GM21825 (cell line): ENCODE data around the gene THBD.

Source experiments
- ATAC-seq: cut with Tn5 transposase; IDR thresholded peaks from one replicate; pipeline ENCODE4 v1.9.1; 2021; ENCODE audit warnings: mild to moderate bottlenecking, moderate library complexity; ENCODE audit not compliant: unreplicated experiment

THBD gene, protein sequence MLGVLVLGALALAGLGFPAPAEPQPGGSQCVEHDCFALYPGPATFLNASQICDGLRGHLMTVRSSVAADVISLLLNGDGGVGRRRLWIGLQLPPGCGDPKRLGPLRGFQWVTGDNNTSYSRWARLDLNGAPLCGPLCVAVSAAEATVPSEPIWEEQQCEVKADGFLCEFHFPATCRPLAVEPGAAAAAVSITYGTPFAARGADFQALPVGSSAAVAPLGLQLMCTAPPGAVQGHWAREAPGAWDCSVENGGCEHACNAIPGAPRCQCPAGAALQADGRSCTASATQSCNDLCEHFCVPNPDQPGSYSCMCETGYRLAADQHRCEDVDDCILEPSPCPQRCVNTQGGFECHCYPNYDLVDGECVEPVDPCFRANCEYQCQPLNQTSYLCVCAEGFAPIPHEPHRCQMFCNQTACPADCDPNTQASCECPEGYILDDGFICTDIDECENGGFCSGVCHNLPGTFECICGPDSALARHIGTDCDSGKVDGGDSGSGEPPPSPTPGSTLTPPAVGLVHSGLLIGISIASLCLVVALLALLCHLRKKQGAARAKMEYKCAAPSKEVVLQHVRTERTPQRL

DNA sequence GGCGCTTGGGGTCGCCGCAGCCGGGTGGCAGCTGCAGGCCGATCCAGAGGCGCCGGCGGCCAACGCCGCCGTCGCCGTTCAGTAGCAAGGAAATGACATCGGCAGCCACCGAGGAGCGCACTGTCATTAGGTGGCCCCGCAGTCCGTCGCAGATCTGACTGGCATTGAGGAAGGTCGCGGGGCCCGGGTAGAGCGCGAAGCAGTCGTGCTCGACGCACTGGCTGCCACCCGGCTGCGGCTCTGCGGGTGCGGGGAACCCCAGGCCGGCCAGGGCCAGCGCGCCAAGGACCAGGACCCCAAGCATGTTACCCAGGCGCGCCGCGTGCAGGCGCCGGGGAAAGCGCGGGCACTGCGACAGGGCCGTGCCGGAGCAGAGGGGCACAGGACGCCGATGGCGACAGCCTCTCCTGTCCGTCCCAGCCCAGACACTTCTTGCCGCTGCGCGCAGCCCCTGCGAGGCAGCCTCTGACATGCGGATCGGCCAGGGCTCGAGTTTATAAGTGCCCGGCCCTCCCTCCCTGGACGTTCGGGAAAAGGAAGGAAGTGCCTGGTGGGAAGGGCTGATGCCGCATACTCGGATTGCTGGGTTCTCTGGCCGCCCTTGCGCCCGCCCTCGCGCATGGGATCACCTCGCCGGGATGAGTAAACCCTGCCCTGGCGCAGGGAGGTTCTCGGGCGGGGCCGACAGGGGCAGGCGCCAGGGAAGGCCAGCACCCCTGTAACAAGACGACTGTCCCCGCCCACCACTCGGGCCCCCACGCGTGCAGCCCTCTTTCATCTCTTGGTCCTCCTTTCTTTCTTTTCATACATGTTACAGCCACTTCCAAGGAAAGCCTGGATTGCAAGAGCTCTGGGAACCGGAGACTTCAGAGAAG lies at the start of gene THBD:
THBD (minus strand) TSS at position 472 of the 875 bp plus-strand sequence; CDS start at position 304, 168 bp downstream.
- no peak for ATAC-seq

DNA sequence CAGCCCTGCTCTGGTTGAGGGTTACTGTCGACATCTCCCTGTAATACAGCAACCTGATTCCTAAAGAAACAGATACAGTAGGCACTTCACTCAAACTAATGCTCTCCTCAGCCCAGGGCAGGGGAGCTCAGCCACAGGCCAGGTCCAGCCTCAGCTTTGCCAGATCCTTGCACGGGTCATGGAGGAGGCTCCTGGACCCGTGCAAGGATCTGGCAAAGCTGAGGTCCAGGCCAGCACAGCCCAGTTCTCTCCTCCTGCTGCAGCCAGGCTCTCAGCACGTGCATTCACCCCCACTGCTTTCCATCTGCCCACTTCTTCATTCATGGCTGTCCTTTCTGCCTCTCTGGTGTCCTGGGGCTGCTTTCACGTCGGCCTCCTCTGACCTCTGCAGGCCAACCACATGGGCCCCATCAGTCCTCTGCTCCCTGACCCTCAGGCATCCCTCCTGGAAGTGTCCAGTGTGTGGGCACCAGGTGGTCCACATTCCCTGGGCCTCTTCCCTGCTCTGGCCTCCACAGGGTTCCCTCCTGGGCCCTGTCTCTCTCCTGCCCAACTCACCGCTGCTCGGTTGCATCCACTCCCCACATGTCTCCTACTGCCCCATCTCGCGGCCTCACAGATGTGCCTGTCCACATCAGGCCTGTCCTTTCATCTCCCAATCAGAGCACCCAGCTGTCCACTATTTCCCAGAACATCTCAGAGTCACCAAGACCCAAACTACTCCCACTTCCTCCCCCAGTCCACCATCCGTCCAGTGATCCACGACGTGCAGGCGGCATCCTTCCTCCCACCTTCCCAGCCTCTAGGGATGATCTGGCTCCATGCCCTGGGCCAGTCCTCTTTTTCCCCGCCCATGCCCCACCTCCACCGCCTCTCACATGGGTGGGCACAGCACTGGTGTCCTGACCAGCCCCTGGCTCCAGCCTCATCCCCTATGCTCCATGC lies 48.4 kb upstream of the THBD start:
- no peak for ATAC-seq

DNA sequence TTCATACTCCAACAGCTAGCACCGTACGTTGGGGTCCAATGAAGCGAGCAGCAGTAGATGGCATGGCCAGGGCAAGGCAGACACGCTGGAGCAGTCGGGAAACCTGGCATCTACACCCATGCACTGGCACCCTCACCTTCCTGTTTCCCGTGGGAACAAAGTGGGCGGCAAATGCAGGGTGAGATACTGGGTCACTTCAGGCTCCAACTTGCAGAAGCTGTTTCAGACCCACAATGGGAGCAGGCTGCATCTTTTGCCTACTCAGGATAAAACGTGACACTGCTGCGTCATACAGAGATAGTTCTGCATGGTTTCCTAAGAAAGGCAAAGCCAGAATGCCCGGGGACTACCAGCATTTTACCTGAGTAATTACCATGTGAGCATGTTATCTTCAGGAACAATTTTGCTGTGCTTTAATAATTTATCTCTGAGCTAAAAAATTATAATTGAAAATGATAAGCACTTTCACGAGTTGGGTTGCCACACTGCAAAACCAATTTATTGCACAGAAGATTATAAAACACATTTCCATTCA lies 47.6 kb upstream of the THBD start:
- ATAC-seq: no peak

DNA sequence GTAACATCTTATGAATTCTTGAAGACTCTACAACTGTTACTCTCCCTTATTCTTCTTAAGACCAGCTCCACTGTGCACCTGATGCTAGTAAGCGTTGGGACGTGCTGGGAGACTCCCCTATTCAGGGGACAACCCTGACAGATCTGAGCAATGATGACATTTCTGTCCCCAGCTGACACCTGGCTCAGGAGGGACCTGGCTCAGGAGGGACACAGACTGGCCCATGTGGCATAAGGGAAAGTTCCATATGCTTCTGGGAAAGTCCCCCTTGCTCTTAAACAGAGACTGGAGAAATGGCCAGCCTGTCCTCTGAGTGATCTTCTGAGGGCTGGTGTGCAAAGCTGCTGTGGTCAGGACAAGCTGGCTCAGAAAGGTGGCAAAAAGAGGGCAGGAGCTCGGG lies 46.6 kb upstream of the THBD start:
- ATAC-seq: no peak

DNA sequence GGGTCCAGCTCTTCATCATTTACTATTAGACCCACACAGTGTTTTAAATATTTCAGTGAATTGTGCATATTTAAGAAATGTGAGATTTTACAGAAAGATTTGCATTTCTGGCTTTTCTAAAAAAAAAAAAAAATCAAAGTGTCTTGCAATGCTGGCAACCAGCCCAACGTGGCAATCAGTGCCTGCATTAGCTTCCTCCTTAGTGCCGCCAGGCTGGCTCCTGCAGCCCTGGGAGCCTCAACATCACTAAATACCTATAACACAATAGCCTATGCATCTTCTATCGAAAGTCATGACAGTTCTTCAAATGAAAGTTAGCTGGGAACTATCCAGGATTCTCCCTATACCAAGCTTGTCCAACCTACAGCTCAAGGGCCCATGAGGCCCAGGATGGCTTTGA lies 46.0 kb upstream of the THBD start:
- no peak for ATAC-seq

DNA sequence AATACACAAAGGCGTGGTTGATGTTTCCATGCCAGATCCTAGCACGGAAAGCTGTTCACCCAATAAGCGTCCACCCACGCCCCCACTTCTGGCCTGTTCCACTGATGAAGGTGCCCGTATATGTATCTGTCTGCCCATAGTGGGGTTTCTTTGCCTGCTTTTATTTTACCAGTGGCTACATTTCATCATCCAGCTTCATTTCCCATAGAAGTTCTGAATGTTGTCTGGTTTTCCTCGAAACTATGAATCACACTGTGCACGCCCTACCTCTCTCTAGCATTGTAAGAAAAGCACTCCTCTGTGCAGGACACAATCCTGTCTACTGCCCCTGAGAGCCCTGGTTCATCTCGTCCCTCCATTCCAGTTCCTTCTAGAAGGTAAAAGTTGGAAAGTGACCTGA lies 45.5 kb upstream of the THBD start:
- ATAC-seq: no peak

DNA sequence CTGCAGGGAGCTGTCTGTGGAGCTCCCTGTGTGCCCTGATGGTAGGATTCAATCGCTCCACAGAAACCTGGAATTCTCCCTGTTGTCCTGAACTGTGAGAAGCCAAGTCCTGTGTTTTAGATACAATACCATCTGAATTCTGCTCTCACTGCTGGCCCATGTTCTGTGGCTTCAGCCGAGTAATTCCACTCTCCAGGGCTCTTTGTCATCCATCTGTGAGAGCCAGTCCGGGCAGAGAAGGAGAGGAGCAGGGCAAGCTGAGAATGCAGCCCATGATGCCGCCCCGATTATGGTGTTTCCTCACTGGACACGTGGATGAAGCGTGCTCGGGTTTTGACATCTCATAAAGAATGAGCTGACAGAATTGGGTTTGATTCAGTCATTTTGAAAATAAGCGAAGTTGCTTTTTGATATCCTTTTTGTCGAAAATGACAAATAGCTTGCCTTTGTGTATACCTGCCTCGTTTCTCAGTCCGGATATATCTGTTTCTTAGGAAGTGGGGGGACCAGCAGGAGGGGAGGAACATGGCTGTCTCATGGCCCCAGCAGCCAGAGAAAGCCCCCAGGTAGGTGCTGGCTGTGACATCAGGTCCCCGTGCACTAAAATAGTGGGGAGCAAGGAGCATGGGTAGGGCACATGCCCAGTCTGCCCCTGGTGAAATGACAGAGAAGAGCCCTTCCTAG lies 44.9 kb upstream of the THBD start:
- no peak for ATAC-seq

DNA sequence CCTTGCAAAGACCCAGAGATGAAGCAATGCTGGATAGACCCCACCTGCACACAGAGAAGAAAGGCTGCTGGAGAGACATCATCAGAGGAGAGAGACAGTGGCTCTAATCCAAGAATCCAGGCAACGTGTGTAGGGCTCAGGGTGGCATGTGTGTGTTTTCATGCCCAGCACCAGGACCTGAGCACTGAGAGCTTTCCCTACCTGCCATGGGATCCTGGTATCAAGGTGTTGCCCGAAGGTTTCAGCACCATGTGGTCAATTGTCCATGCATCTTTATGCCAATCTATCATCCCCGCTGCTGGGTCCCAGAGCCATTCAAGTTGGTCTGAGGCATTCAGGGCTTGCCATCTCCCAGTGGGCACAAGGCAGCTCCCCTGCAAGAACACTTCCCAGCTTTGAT lies 44.1 kb upstream of the THBD start:
- no peak for ATAC-seq

DNA sequence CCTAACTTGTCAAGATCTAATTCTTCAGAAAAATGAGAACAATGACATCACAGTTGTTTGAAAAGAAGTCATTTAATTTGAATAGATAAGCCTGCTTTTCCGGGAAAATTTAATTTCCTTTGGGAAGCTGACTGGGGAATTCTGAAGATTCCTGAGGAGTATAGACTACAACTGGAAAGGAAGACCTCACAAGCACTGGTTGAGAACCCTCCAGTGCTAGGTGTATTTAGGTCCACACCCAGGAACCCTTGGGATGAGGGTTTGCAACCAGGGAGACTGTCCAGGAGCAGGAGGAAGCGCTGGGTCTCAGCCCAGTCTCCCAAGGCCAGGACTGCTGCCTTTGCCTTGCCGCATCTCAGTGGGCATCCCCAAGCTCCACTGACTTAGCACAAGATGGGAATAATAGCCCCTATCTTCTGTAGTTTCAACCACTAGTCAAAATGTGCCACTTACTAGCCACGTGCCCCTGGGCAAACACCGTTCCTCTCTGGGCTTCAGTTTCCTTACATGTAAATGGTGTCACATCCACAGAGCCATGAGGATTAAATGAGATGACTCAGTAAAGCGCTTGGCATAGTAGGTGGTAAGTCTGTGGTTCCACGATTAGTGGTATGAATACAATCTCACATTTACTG lies 43.5 kb upstream of the THBD start:
- ATAC-seq: no peak

DNA sequence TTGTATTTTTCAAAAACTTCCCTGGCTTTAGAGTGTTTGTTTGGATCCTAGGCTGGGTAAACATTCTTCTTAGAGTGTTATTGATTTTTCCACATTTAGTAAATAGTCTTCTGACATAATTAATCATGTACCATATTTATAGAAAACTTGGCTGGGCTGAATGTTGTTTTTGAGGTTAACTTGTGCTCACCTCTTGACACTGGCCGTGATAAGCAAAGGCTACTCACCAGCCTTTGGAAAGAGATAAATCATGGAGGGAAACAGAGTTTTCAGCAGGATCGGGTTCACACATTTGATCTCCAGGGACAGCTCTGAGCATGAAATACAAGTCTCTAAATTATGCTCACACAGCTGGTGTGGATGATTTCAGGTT lies 42.9 kb upstream of the THBD start:
- ATAC-seq: no peak

DNA sequence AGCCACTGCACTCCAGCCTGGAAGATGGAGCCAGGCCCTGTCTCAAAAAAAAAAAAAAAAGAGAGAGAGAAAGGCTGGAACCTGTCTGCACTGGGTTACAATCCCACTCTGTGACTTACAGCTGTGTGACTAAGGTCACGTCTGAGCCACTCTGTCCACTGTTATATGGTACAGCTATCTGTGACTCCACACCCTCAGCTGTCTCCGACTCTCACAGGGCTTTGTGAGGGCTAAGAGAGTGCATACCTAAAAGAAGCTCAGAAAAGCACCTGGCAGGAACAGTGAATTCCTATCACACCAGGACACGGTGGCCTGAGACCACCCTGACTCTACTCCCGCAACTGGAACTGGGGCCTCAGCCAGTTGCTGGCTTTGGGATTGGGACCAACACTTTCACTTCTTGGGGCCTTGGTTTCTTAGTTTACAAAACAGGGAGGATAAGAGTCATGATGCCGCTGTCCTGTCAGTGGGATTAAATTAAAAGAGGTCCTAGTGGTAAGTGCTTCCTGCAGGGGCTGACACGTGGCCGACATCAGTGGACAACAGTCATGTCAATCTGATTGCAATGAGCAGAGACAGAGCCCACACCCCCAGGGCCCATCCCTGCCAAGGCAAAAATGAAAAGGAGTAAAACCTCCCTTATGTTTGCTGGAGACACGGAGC lies 42.4 kb upstream of the THBD start:
- ATAC-seq: no peak

DNA sequence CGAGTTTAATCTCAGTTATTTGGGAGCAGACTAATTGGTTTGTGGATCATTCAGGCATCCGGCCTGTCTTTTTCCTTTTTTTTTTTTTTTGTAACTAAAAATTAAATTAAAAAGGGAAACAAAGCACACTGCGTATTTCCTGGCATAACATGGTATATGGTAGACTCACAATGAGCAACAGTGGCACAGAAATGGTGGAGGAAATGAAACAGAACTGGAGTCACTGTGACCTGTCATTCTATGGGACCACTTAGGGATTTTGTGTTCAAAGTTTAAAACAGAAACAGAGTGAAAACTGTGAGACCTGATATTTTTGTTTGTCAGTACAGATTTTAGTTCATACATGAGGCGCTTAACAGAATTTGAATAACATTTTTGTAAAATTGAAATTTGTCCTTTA lies 41.4 kb upstream of the THBD start:
- no peak for ATAC-seq

DNA sequence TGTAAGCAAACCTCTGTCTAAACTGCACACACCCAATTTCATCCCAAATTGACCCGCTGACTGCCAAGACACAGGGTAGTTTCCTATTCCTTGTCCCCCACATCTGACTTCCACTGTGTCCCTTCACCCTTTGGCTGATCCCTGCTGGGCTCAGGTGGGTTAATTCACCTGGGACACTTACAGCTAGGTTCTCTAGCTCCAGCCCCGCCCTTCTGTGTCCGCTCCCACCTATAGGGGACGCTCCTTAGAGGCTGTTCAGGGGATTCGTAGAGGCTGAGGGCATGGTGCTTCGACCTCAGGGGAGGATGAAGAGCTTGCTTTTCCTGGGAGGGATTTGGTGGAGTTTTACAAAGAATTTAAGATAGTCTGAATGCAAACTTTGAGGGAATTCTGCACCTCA lies 40.7 kb upstream of the THBD start:
- no peak for ATAC-seq

DNA sequence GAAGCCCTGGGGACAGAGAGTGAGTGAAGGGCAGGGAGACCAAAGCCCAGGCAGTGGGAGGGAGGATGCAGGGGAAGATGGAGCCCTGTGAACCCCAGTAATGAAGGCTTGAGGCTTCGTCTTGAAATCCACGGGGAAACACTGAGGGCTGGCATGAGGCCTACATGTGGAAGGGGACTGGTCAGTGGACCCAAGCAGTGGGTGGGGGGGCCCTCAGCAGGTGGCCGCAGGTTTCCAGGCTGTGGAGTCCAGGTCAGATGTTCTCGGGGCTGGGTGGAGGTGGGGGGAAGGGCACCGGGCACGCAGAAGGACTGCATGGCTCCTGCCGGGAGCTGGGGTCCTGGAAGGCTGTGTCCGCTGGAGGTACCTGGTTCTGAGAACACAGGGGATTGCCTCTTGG lies 39.4 kb upstream of the THBD start:
- no peak for ATAC-seq

DNA sequence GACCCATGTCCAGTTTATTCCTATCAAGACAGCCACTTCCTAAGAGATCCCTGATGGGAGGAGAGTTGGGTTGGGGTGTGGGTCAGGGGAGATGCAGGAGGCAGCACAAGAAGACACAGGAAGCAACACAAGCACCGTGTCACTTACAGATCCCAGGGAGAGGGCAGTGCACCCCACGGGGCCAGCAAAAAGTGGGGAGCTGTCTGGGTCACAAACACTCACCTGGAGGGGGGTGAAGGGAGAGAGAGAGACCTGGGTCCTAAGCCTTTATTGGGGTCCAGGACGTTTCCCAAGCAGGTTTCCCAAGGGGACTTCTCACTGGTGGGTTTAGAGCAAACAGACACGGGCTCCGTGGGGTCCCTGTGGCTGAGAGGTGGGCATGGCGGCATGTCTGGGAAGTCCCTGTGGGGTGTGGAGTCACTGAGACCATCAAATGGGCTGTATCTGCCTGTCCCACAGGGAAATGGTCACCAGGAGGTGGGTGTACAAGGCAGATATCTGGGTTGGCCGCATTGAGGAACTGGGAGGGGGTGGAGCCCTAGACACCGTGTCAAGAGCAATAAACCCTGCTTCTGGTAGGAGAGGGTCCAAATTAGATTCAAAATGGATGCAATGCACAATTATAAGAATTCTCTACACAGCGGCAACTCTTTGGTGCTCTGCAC lies 38.2 kb upstream of the THBD start:
- ATAC-seq: no peak

DNA sequence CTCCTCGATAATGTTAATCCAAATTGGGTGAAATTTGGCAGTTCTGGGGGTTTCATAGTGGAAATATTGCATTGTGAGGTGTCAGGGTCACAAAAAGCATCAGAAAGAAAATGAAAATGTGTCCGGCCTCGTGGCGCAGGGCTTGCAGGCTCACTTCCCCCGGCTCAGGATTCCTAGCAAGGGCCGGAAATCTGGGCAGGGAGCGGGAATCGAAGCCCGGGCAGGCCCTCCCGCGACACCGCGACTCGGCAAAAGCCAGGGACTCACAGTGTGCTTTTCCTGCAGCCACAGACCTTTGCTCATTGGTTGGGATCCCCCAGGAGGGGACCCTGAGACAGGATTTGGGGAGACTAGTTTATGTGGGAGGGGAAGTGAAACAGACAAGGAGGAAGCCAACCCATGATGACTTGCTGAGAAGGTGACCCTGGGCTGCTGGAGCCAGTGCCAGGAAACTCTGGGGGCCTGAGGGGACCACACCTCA lies 37.5 kb upstream of the THBD start:
- no peak for ATAC-seq

DNA sequence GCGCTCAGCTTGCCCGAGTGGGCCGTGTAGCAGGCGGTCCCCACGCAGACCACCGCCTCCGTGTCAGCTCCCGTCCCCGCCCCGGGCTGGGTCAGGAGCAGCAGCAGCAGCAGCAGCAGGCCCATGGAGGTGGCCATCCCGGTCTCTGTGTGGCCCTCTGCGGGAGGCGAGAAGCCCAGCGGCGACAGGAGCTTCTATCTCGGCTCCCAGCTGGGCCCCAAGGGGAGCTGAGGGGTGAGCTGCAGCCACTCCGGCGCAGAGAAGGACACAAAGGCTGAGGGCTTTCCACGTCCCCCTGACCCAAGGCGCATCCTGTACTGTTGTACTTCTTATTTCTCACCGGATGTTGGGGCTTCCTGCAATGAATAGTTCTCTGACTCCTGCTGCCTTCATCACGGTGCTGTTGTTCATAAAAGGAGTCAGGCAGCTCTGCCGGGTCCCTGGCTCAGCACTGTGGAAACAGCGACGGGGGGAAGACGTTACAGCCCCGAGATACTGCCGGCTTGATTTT lies 36.6 kb upstream of the THBD start, which contains the start of gene CD93:
CD93 (minus strand) TSS at position 269 of the 511 bp plus-strand sequence; CDS start at position 137, 132 bp downstream.
- no peak for ATAC-seq
